ENCODE measurements around the gene YTHDC1.

Gene YTHDC1

DNA sequence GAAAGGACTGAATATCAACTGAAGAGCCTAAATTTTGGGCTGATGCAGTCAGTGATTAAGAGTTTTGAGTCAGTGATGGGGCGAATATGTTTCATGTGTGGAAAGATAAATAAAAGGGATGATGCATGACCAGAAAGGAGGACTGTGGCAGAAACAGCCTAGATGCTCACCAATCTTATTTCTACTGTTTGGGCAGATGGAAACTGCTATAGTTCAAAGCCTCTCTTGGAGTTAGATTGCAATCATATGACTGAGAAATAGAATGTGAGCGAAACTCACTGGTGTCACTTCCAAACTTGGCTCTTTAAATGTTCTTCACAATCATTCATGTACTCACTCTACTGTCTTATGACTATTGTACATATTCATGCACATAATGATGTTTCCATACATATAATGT, 35.4 kb upstream of the YTHDC1 start:
- in situ Hi-C loops (cut with MboI; ENCODE audit: low pct_unique_long_range_greater_than_20kb, low sequenced_read_pairs, unreplicated experiment) = no loop called here
- TF ChIP-seq, protein P1, sequence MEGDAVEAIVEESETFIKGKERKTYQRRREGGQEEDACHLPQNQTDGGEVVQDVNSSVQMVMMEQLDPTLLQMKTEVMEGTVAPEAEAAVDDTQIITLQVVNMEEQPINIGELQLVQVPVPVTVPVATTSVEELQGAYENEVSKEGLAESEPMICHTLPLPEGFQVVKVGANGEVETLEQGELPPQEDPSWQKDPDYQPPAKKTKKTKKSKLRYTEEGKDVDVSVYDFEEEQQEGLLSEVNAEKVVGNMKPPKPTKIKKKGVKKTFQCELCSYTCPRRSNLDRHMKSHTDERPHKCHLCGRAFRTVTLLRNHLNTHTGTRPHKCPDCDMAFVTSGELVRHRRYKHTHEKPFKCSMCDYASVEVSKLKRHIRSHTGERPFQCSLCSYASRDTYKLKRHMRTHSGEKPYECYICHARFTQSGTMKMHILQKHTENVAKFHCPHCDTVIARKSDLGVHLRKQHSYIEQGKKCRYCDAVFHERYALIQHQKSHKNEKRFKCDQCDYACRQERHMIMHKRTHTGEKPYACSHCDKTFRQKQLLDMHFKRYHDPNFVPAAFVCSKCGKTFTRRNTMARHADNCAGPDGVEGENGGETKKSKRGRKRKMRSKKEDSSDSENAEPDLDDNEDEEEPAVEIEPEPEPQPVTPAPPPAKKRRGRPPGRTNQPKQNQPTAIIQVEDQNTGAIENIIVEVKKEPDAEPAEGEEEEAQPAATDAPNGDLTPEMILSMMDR (IDR thresholded peaks at IDR 0.05; ENCODE audit: extremely low read depth, insufficient read depth, missing control alignments) = no peak
- DNase-seq (ENCODE audit: low spot score) = no peak

DNA sequence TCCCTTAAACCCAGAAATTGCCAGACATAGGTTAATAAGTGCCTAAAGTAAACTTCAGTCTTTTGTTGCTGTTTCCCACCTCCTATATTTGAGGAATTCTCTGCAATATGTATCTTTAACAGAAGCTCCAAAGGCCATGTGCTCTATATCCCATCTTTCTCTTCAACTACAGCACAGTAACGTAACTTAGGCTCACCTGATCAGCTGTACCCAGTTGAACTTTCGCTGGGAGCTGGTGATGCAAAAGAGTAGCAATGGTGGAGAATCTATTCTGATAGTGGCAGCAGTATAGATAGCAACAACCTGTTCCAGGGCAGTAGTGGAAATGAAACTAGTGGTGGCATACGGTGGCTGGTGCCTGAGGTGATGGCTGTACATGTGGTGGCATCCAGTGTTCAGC, 33.2 kb upstream of the YTHDC1 start:
- in situ Hi-C loops (cut with MboI; ENCODE audit: low pct_unique_long_range_greater_than_20kb, low sequenced_read_pairs, unreplicated experiment) = no loop called here
- DNase-seq (ENCODE audit: low spot score) = no peak
- TF ChIP-seq, protein P1 (IDR thresholded peaks at IDR 0.05; ENCODE audit: extremely low read depth, insufficient read depth, missing control alignments) = no peak

DNA sequence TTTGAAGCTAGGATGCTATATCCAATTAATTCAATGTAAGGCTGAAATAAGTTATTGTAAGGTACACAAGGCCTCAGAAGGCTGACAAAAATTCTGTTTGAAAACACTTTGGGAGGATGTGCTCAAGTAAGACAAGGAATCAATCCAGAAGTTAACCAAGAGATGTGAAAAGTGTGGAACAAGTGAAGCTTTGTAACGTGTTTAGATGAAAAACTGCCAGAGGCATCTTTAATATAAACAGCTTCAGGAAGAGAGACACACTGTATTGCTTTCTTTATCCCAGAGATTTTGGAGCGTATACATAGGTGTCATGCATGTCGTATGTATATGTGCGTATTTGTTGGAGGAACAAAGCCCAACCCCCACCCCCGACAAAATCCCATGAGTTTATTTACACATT, 28.3 kb upstream of the YTHDC1 start:
- DNase-seq (ENCODE audit: low spot score) = no peak
- TF ChIP-seq, protein P1 (IDR thresholded peaks at IDR 0.05; ENCODE audit: extremely low read depth, insufficient read depth, missing control alignments) = no peak
- in situ Hi-C loops (cut with MboI; ENCODE audit: low pct_unique_long_range_greater_than_20kb, low sequenced_read_pairs, unreplicated experiment) = no loop called here

DNA sequence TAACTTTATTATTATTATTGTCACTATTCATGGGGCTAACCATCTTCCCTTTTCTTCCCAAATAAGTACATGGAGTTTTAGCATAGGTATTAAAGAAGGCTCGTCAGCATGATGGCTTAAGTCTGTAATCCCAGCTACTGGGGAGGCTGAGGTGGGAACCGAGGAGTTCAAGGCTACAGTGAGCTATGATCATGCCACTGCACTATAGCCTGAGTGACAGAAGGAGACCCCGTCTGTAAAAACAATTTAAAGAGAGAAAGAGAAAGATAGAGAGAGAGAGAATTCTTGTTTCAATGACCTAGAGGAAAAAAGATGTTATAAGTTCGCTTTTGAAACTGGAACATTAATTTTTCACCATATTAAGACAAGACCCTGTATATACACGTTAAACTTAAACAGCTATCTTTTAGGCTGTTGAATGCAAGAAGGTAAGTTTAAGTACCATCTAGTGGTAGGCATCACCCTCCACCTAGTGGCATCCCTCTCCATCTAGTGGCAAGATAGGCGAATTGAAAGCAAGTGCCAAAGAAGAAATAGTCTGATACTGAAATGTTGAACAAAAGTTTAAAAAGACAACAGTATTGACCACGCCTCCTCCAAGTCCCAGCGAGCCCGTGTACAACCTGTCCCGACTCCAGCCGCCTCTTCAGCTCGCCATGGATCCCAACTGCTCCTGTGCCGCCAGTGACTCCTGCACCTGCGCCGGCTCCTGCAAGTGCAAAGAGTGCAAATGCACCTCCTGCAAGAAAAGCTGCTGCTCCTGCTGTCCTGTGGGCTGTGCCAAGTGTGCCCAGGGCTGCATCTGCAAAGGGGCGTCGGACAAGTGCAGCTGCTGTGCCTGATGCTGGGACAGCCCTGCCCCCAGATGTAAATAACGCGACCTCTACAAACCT, 26.0 kb upstream of the YTHDC1 start:
- TF ChIP-seq, protein P1 (IDR thresholded peaks at IDR 0.05; ENCODE audit: extremely low read depth, insufficient read depth, missing control alignments) = peak; percentile 77
- in situ Hi-C loops (cut with MboI; ENCODE audit: low pct_unique_long_range_greater_than_20kb, low sequenced_read_pairs, unreplicated experiment) = no loop called here
- peak; percentile 56 for DNase-seq (ENCODE audit: low spot score)

DNA sequence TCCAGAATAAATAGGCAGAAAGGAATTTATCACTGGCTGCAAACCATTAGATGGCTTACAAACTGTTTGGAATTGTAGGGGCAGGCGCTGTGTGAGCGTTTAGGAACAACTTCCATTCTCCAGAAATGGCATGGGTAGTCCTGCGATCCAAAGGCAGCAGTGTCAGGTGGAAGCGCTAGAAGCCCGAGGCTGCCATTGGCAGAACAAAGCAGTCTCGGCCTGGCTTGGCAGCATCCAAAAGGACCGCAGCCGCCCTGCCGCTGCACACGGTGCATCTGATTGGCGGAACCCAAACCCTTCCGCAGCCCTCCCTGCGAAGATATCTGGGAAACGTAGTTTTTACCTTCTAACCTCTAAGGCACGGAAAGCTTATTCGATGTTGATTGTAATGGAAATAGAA, 23.6 kb upstream of the YTHDC1 start:
- TF ChIP-seq, protein P1 (IDR thresholded peaks at IDR 0.05; ENCODE audit: extremely low read depth, insufficient read depth, missing control alignments) = no peak
- DNase-seq (ENCODE audit: low spot score) = peak; percentile 47
- in situ Hi-C loops (cut with MboI; ENCODE audit: low pct_unique_long_range_greater_than_20kb, low sequenced_read_pairs, unreplicated experiment) = no loop called here

DNA sequence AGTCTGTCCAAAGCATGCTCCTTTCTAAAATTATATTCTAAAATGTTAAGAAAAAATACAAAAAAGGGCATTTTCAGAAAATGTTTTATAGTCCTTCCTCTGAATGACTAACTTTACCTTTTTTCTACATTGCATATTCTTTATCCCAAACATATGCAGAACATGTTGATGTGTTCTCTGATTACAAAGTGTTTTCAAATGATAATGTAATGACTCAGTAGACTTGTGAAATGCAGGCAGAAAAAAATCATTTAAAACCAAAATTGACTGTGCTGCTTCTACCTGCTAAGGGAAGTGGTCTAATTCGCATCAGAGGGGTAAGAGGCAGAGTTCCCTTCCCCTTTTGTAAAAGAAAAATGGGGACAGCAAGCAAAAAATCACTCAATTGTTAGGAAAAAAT, 22.7 kb upstream of the YTHDC1 start:
- in situ Hi-C loops (cut with MboI; ENCODE audit: low pct_unique_long_range_greater_than_20kb, low sequenced_read_pairs, unreplicated experiment) = no loop called here
- DNase-seq (ENCODE audit: low spot score) = no peak
- TF ChIP-seq, protein P1 (IDR thresholded peaks at IDR 0.05; ENCODE audit: extremely low read depth, insufficient read depth, missing control alignments) = no peak
